HG03354 (cell line): ENCODE results near the gene PPP2R5B.
"Not testable (repeated sequence)": the region's sequence is repeated elsewhere in the genome, so short reads cannot be mapped to it uniquely, and the experiment has no call there.

Source experiments
- ATAC-seq: cut with Tn5 transposase; IDR thresholded peaks from one replicate; pipeline ENCODE4 v1.9.1; 2021; ENCODE audit warnings: mild to moderate bottlenecking; ENCODE audit not compliant: unreplicated experiment, poor library complexity, severe bottlenecking

The PPP2R5B gene

DNA sequence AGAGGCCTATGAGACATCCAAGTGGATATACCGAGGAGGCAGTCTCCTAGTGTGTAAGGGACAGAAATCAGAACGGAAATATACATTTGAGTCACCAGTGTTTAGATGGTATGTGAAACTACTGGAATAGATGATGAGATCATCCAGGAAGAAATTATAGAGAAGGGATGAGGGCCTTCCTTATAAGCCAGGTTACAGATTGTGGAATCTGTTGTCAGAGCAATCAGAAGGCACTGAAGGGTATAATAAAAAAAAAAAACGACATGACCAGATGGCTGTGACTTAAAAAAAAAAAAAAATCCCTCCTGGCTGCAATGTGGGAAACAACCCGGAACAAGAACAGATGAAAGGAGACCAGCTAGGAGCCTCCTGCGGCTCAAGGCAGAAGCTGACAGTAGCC is 44.7 kb downstream of the PPP2R5B start:
- no peak for ATAC-seq

DNA sequence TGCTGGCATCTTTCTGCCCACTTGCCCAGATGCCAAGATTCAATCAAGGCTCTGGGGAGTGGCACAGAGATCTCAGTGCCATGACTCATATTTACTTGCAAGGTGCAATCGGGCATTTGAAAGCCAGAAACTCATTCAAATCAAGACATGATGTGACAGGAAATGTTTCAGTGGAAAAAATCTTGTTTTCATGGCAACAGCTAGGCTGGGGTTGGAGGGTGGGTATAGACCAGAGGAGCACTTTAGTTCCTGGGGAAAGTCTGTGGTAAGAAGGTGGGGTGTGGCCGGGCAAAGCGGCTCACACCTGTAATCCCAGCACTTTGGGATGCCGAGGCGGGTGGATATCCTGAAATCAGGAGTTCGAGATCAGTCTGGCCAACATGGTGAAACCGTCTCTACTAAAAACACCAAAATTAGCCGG is 46.3 kb downstream of the PPP2R5B start:
- no peak for ATAC-seq

DNA sequence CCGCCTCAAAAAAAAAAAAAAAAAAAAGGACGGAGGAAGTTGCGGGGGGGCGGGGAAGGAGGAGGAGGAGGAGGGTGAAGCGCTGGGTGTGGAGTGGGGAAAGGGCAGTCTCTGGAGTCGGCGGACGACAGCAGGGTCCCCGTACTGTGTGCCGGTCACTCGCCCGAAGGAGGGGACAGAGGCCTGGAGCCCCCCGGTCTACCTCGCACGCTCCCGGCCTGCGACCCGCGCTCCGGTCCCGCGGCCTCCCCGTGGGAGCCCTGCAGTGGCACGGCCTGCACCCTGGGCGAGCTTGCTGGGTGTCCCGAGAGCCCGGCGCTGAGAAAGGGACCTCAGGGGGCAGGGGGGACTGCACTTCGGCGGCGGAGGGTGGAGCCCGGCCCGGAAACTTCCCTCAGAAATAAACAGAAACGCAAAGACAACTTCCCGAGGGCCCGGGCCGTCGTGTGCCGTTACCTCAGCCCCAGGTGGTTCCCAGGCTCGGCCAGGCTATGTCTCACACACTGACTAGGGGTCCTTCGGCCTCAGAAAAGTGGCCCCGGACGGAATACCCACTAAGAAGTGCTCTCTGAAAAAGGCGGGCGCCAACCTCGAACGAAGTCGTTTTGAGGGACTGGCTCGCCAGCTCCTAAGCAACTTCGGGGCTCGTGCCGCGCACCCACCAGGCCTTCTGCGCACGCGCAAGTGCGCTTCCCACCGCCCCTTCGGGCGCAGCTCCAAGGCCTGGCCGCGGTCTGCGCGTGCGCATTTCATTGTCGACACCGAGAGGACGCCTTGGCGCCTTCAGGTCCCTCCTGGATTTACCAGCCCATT is 47.1 kb downstream of the PPP2R5B start, which contains the start of gene MAJIN:
TSS of gene MAJIN (minus strand) at position 688 of the 813 bp plus-strand sequence. CDS start 12,703 bp downstream, outside the sequence.
- no peak for ATAC-seq

DNA sequence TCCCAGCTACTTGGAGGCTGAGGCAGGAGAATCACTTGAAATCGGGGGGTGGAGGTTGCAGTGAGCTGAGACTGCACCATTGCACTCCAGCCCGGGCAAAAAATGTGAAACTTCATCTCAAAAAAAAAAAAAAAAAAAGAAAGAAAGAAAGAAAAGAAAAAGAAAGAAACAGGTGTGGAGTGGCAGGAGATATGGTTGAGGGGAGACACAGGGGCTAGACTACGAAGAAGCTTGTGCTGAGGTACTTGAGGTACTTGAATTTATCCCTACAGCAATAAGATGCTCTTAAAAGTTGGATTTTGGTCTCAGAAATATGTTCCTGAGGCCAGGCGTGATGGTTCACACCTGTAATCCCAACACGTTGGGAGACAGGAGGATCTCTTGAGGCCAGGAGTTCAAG is 49.6 kb downstream of the PPP2R5B start:
- no peak for ATAC-seq

DNA sequence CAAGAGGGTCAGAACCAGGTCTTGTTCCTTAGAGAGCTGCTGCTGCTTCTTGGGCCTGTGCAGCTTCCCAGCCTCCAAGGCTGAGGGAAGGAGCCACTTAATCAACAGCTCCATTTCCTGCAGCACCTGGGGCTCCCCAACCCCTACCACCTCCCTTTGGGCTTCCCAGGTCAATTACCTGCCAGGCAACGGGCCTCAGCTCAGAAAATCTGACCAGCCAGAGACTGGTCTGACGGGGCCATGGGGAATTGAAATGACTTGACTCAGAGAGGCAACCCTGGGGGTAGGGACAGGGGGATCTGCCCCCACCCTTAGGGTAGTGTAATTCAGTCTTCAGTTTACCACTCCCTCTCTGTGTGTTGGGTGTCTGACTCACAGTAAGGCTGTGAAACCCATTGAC is 52.2 kb downstream of the PPP2R5B start:
- ATAC-seq = no peak

DNA sequence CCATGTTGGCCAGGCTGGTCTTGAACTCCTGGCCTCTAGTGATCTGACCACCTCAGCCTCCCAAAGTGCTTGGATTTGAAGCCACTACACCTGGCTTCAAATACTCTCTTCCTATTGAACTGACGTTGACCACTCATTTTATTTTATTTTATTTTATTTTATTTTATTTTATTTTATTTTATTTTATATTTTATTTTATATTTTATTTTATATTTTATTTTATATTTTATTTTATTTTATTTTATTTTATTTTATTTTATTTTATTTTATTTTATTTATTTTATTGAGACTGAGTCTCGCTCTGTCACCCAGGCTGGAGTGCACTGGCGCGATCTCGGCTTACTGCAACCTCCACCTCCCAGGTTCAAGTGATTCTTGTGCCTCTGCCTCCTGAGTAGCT is 58.9 kb downstream of the PPP2R5B start:
- not testable (repeated sequence) for ATAC-seq
